ENCODE results near the gene HHLA2. TPM values are rescaled to one million over a fixed set of nuclear protein-coding genes. Genes with fewer than 3 reads are reported as not detected.

HHLA2 gene
- polyA plus RNA-seq, 1 donor (not counting 4 experiments of a cell fraction or from before 2014, with no cell fraction given): not detected

DNA sequence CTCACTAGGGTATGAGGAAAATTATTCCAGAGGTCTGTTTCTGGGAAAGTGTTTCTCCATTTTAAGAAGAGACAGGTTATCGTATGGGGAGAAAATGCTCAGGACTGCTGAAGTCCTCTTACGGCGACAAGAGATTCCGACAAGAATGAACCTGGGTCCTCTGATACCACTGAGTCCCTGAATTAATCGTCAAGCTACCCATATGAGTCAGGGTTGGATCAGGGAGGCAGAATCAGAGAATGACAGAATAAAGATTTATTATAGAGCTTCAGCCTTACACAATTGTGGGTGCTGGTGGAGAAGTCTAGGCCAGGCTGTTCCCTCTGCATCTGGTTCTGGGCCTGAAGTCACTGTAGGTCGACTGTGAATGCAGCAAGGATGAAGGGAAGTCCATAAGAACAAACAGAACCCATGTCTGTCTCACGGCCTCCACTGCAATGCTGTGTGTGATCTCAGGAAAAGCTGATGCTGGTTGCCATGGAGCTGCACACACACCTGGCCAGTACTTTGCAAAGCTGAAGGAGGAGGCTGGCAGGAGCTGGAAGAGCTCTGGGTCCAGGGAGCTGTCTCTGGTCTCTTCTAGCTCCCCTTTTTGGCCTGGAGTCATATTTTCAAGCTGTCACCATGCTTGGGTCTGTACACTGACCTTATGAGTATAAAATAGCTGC lies 83.9 kb downstream of the HHLA2 start:
- no peak overlapping the region for H3K4me3 ChIP-seq (ENCODE audit: control insufficient read depth in 2 of 3, extremely low read depth in 1 of 3, insufficient read depth in 2 of 3, low read depth in 1 of 3, low read length in 3 of 3)
- H3K27ac ChIP-seq (ENCODE audit: control insufficient read depth, insufficient read depth, low read length): no peak overlapping the region
- no peaks in the 10 kb centered on the region for H3K9me3 ChIP-seq (ENCODE audit: control insufficient read depth, low read depth, low read length)
- H3K79me2 ChIP-seq (ENCODE audit: control insufficient read depth, insufficient read depth, low read length): no peaks in the 10 kb centered on the region
- FAIRE-seq (no peak), DNase-seq (ENCODE audit: low read depth, low spot score) (no peak)
- TF ChIP-seq, protein P1, sequence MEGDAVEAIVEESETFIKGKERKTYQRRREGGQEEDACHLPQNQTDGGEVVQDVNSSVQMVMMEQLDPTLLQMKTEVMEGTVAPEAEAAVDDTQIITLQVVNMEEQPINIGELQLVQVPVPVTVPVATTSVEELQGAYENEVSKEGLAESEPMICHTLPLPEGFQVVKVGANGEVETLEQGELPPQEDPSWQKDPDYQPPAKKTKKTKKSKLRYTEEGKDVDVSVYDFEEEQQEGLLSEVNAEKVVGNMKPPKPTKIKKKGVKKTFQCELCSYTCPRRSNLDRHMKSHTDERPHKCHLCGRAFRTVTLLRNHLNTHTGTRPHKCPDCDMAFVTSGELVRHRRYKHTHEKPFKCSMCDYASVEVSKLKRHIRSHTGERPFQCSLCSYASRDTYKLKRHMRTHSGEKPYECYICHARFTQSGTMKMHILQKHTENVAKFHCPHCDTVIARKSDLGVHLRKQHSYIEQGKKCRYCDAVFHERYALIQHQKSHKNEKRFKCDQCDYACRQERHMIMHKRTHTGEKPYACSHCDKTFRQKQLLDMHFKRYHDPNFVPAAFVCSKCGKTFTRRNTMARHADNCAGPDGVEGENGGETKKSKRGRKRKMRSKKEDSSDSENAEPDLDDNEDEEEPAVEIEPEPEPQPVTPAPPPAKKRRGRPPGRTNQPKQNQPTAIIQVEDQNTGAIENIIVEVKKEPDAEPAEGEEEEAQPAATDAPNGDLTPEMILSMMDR (optimal IDR thresholded peaks at IDR 0.05 in 1 of 3, IDR thresholded peaks at IDR 0.05 in 1 of 3, conservative IDR thresholded peaks at IDR 0.05 in 1 of 3; ENCODE audit: extremely low read depth in 1 of 3, insufficient read depth in 2 of 3, low read length in 3 of 3): no peak
- TF ChIP-seq EZH2 (IDR thresholded peaks at IDR 0.05; ENCODE audit: low read length): no peak
- no peaks in the 10 kb centered on the region for H3K4me1 ChIP-seq (ENCODE audit: control insufficient read depth, extremely low read depth, insufficient read depth, low read length)
- no peak overlapping the region for H2AFZ ChIP-seq (ENCODE audit: control insufficient read depth, low read length)
- dilution Hi-C loops (cut with MboI; ENCODE audit: extremely low pct_ligation_motif_present, low sequenced_read_pairs): no loop called here
- H3K9me1 ChIP-seq (ENCODE audit: control insufficient read depth, extremely low read depth, insufficient read depth, low read length): no peaks in the 10 kb centered on the region
- no peak overlapping the region for H3K9ac ChIP-seq (ENCODE audit: control insufficient read depth, extremely low read depth, insufficient read depth, low read length)
- no peaks in the 10 kb centered on the region for H3K36me3 ChIP-seq (ENCODE audit: control insufficient read depth in 2 of 2, extremely low read depth in 1 of 2, insufficient read depth in 2 of 2, low read length in 2 of 2)
- H4K20me1 ChIP-seq (ENCODE audit: control insufficient read depth, extremely low read depth, insufficient read depth, low read length): no peaks in the 10 kb centered on the region
- no peak overlapping the region for H3K4me2 ChIP-seq (ENCODE audit: control insufficient read depth, extremely low read depth, insufficient read depth, low read depth, low read length)
- H3K27me3 ChIP-seq (ENCODE audit: control insufficient read depth, extremely low read depth, insufficient read depth, low read length): no peaks in the 10 kb centered on the region

GRCh38 chr3:108381529-108382140 lies 85.3 kb downstream of the HHLA2 start:
- DNase-seq (ENCODE audit: low read depth, low spot score): no peak
- Histone ChIP-seq H3K36me3 (ENCODE audit: control insufficient read depth in 2 of 2, extremely low read depth in 1 of 2, insufficient read depth in 2 of 2, low read length in 2 of 2) (no peaks in the 10 kb centered on the region), H3K4me1 (ENCODE audit: control insufficient read depth, extremely low read depth, insufficient read depth, low read length) (no peaks in the 10 kb centered on the region), H3K4me3 (ENCODE audit: control insufficient read depth in 2 of 3, extremely low read depth in 1 of 3, insufficient read depth in 2 of 3, low read depth in 1 of 3, low read length in 3 of 3) (no peak overlapping the region), H3K4me2 (ENCODE audit: control insufficient read depth, extremely low read depth, insufficient read depth, low read depth, low read length) (no peak overlapping the region), H3K27ac (ENCODE audit: control insufficient read depth, insufficient read depth, low read length) (no peak overlapping the region), H3K9me3 (ENCODE audit: control insufficient read depth, low read depth, low read length) (no peaks in the 10 kb centered on the region), H3K9me1 (ENCODE audit: control insufficient read depth, extremely low read depth, insufficient read depth, low read length) (no peaks in the 10 kb centered on the region), H3K79me2 (ENCODE audit: control insufficient read depth, insufficient read depth, low read length) (no peaks in the 10 kb centered on the region), H3K9ac (ENCODE audit: control insufficient read depth, extremely low read depth, insufficient read depth, low read length) (no peak overlapping the region), H3K27me3 (ENCODE audit: control insufficient read depth, extremely low read depth, insufficient read depth, low read length) (no peaks in the 10 kb centered on the region), H4K20me1 (ENCODE audit: control insufficient read depth, extremely low read depth, insufficient read depth, low read length) (no peaks in the 10 kb centered on the region), H2AFZ (ENCODE audit: control insufficient read depth, low read length) (no peak overlapping the region)
- no peak for FAIRE-seq
- dilution Hi-C loops (cut with MboI; ENCODE audit: extremely low pct_ligation_motif_present, low sequenced_read_pairs): no loop called here
- TF ChIP-seq, protein P1 (optimal IDR thresholded peaks at IDR 0.05 in 1 of 3, IDR thresholded peaks at IDR 0.05 in 1 of 3, conservative IDR thresholded peaks at IDR 0.05 in 1 of 3; ENCODE audit: extremely low read depth in 1 of 3, insufficient read depth in 2 of 3, low read length in 3 of 3): no peak
- TF ChIP-seq EZH2 (IDR thresholded peaks at IDR 0.05; ENCODE audit: low read length): no peak

Data from keratinocyte (primary cell).